Stimulated activated naive CD8-positive, alpha-beta T cell treated with anti-CD3 and anti-CD28 coated beads, Interleukin-15, amount 100 ng/mL, for 72 hours (primary cell): ENCODE data around the gene STAT5A.
"Not testable (repeated sequence)": the region's sequence is repeated elsewhere in the genome, so short reads cannot be mapped to it uniquely, and the experiment has no call there.

Experiments used
- ATAC-seq: fragments of 150-1000 bp; cut with Tn5 transposase; 2 replicates; pipeline ENCODE4 v1.10.0; 2021; ENCODE audit warnings: mild to moderate bottlenecking, moderate library complexity
- DNase-seq, 2 donors: peaks; one replicate each; pipeline ENCODE4 v3.0.0; 2021 to 2022
- H3K27ac Mint-ChIP-seq, 2 donors: one replicate each; pipeline ENCODE4 v1.8.0; 2022; ENCODE audit warnings: mild to moderate bottlenecking in 2 of 2, mixed read lengths in 2 of 2, moderate library complexity in 2 of 2
- H3K27me3 Mint-ChIP-seq: one replicate; pipeline ENCODE4 v1.8.0; 2022; ENCODE audit warnings: mixed read lengths
- H3K4me1 Mint-ChIP-seq: one replicate; pipeline ENCODE4 v1.8.0; 2022; ENCODE audit warnings: mild to moderate bottlenecking, mixed read lengths
- H3K4me3 Mint-ChIP-seq, 2 donors: one replicate each; pipeline ENCODE4 v1.8.0; 2022; ENCODE audit warnings: mild to moderate bottlenecking in 2 of 2, mixed read lengths in 2 of 2, moderate library complexity in 1 of 2
- H3K9me3 Mint-ChIP-seq, 2 donors: one replicate each; pipeline ENCODE4 v1.8.0; 2022; ENCODE audit warnings: mixed read lengths in 2 of 2

The STAT5A gene

GRCh38 chr17:42345396-42346073, 57.2 kb downstream of the STAT5A start:
- Mint-ChIP-seq H3K4me1 (peaks cover 77% of the 10 kb centered on the region), H3K9me3 (no peaks in the 10 kb centered on the region), H3K4me3 (no peak overlapping the region), H3K27me3 (no peaks in the 10 kb centered on the region), H3K27ac (peak overlapping the region; percentile 16 to 66)
- no peak for ATAC-seq
- DNase-seq, result no peak

- H3K9me3 Mint-ChIP-seq, result no peaks in the 10 kb centered on the region
- H3K4me3 Mint-ChIP-seq, result no peak overlapping the region
- DNase-seq (no peak), ATAC-seq (no peak)
- H3K27ac Mint-ChIP-seq, result no peak overlapping the region
- H3K4me1 Mint-ChIP-seq, result peaks cover 68% of the 10 kb centered on the region
- no peaks in the 10 kb centered on the region for H3K27me3 Mint-ChIP-seq
Observed at GRCh38 chr17:42346481-42346880, 58.2 kb downstream of the STAT5A start.

GRCh38 chr17:42347198-42347597, 58.9 kb downstream of the STAT5A start:
- DNase-seq, result no peak
- no peak for ATAC-seq
- peaks cover 61% of the 10 kb centered on the region for H3K4me1 Mint-ChIP-seq
- no peaks in the 10 kb centered on the region for H3K9me3 Mint-ChIP-seq
- H3K4me3 Mint-ChIP-seq, result no peak overlapping the region
- no peaks in the 10 kb centered on the region for H3K27me3 Mint-ChIP-seq
- H3K27ac Mint-ChIP-seq, result no peak overlapping the region

- Mint-ChIP-seq H3K9me3 (no peaks in the 10 kb centered on the region), H3K27ac (no peak overlapping the region), H3K4me3 (no peak overlapping the region), H3K4me1 (peaks cover 56% of the 10 kb centered on the region), H3K27me3 (no peaks in the 10 kb centered on the region)
- ATAC-seq (no peak), DNase-seq (no peak)
Observed at GRCh38 chr17:42347606-42348005, 59.3 kb downstream of the STAT5A start.

- peaks cover 51% of the 10 kb centered on the region for H3K4me1 Mint-ChIP-seq
- no peak overlapping the region for H3K27ac Mint-ChIP-seq
Observed at GRCh38 chr17:42348104-42348503, 59.8 kb downstream of the STAT5A start.

GRCh38 chr17:42354956-42355843, 66.9 kb downstream of the STAT5A start:
- peaks cover 56% of the 10 kb centered on the region for H3K4me1 Mint-ChIP-seq
- H3K4me3 Mint-ChIP-seq, result peak overlapping the region in 1 of 2 donors; percentile 50
- no peaks in the 10 kb centered on the region for H3K9me3 Mint-ChIP-seq
- H3K27ac Mint-ChIP-seq, result peak overlapping the region in 1 of 2 donors; percentile 61
- no peak for ATAC-seq
- H3K27me3 Mint-ChIP-seq, result no peaks in the 10 kb centered on the region
- no peak for DNase-seq

More at GRCh38 chr17:42348104-42348503, 59.8 kb downstream of the STAT5A start:
- ATAC-seq (peak; percentile 39), DNase-seq (no peak)
- no peaks in the 10 kb centered on the region for H3K27me3 Mint-ChIP-seq
- H3K4me3 Mint-ChIP-seq, result no peak overlapping the region
- H3K9me3 Mint-ChIP-seq, result no peaks in the 10 kb centered on the region

GRCh38 chr17:42358434-42358833, 70.1 kb downstream of the STAT5A start:
- Mint-ChIP-seq H3K9me3 (no peaks in the 10 kb centered on the region), H3K4me1 (peaks cover 80% of the 10 kb centered on the region), H3K27ac (no peak overlapping the region), H3K27me3 (no peaks in the 10 kb centered on the region), H3K4me3 (no peak overlapping the region)
- ATAC-seq (no peak), DNase-seq (no peak)

- no peaks in the 10 kb centered on the region for H3K27me3 Mint-ChIP-seq
Observed at GRCh38 chr17:42359133-42359532, 70.8 kb downstream of the STAT5A start.

GRCh38 chr17:42360388-42360787, 72.1 kb downstream of the STAT5A start:
- DNase-seq, result not testable (repeated sequence)
- Mint-ChIP-seq H3K27ac (peak overlapping the region in 1 of 2 donors; percentile 48), H3K4me1 (peaks cover 83% of the 10 kb centered on the region)

More at GRCh38 chr17:42359133-42359532, 70.8 kb downstream of the STAT5A start:
- ATAC-seq (no peak), DNase-seq (no peak)
- no peak overlapping the region for H3K27ac Mint-ChIP-seq
- no peaks in the 10 kb centered on the region for H3K9me3 Mint-ChIP-seq
- H3K4me1 Mint-ChIP-seq, result peaks cover 82% of the 10 kb centered on the region
- H3K4me3 Mint-ChIP-seq, result no peak overlapping the region

More at GRCh38 chr17:42360388-42360787, 72.1 kb downstream of the STAT5A start:
- not testable (repeated sequence) for H3K4me3 Mint-ChIP-seq, H3K27me3 Mint-ChIP-seq, H3K9me3 Mint-ChIP-seq, ATAC-seq
